NK-92 (cell line): Measurements from ENCODE around the gene ANP32A.
A peak's percentile ranks its signal among the peaks of the same experiment; 100 is the strongest.
"Not testable (repeated sequence)": the region's sequence is repeated elsewhere in the genome, so short reads cannot be mapped to it uniquely, and the experiment has no call there.

ENCODE experiments used
- DNase-seq: peaks from one replicate; lab custom pipeline; 2025; ENCODE audit not compliant: unreplicated experiment; lab: John Stamatoyannopoulos, UW

The ANP32A gene

DNA sequence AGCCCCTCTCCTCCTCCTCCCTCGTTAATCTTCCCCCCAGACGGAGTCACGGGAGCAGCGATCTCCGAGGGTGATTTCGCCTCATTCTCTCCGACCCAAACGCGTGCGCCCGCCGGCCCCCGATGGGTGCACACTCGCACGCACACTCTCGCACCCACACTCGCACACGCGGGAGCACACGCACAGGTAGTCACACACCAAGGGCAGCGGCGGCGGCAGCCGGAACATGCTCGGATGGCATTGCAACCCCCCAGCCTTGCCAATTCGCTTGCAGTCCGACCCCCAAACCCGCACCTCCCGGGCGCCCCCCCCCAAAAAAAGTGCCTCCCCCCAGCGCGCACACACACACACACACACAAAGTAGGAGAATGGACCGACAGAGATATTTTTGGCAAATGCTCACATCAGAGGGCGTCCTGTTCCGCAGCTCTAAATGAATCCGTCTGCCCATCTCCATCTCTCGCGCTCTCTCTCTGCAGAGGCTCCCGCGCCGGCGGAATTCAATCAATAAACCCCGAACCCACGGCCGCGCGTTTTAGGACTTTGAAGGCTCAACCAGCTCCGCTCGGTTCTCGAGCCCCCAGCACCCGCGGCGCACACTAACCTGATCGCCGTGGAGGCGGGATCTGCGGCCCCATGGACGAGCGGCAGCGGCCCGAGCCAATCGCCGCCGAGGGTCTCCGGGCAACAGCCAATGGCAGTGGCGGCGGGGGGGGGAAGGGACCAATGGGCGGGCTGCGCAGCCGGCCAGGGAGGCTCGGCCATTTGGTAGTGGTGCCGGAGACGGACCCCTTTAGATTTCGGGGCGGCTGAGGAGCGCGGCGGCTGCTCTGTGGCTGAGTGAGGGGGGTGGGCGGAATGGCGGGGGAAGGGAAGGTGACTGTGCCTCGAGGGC lies at the start of gene ANP32A:
Gene ANP32A, minus strand, starts transcription at position 601 of the 895 bp plus-strand sequence. Its CDS starts 144 bp downstream, at position 457.
- DNase-seq = peak; percentile 51

GRCh38 chr15:68868296-68868695 lies 47.6 kb upstream of the ANP32A start:
- DNase-seq = no peak

GRCh38 chr15:68862415-68862814 lies 41.7 kb upstream of the ANP32A start:
- DNase-seq = no peak

DNA sequence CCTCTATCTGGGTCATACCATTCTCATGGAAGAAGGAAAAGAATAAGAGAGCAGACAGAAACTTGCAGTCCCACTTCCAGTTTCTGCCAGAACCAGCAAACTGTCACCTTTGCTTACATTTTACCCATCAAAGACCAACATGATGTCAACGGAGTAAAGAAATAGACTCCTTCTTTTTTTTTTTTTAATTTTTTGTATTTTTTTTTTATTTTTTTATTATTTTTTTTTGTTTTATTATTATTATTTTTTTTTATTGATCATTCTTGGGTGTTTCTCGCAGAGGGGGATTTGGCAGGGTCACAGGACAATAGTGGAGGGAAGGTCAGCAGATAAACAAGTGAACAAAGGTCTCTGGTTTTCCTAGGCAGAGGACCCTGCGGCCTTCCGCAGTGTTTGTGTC lies 38.0 kb upstream of the ANP32A start:
- DNase-seq = not testable (repeated sequence)

DNA sequence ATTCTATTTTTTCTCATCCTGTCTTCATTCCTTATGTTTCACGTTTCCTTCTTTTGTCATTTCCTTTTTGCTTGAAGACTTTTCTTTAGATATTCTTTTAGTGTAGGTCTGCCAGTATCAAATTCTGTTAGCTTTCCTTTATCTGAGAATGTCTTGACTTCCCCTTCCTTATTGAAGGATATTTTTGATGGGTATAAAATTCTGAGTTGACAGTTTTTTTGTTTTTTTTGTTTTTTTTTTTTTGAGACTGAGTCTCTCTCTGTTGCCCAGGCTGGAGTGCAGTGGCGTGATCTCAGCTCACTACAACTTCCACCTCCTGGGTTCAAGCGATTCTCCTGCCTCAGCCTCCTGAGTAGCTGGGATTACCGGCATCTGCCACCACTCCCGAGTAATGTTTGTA lies 36.7 kb upstream of the ANP32A start:
- not testable (repeated sequence) for DNase-seq

DNA sequence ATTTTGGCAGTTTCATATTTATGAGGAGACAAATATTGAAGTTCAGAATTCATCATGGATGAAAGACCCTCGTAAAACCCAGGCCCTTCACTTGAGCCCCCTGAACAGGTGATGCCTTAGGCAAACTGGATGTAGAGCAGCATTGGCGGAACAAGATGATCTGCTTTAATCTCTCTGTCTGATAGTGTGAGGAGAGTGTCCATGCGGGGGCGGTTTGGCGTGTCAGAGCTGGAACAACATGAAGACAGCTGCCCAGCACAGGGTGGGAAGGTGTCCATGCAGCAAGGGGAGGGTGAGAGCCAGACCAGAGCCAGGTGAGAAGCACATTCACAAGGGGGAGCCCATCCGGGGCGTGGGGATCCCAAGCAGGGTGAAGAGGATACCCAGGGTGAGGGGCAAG lies 31.8 kb upstream of the ANP32A start:
- DNase-seq = no peak

GRCh38 chr15:68851971-68852370 lies 31.3 kb upstream of the ANP32A start:
- DNase-seq = no peak

- no peak for DNase-seq
Measured at GRCh38 chr15:68849497-68849896, 28.8 kb upstream of the ANP32A start.

DNA sequence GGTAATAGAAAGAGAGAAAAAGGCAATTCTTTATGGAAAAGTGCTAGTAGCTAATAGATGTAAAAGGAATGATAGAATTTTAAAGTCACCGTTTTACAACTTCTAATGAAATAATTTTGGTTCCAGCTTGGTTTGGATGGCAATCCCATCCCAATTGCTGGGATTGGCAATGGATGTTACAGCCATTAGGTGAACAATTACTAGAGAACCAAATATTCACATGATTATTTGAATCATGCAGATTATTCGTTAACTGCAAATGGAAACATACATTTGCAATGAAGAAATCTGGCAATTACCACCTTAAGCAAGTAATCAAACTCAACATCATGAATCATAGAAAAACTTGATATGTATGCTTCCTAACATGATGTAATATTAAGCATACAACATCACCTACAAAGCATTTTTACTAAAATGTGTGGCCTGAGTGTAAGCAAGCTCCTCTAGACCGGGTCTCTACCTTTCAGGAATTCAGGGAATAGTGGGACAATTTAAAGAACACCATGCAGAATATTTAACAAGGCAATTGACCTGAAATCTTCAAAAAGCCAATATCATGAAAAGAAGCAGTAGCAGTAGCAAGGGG lies 26.2 kb upstream of the ANP32A start:
- DNase-seq = no peak

GRCh38 chr15:68844856-68845550 lies 24.3 kb upstream of the ANP32A start:
- no peak for DNase-seq

DNA sequence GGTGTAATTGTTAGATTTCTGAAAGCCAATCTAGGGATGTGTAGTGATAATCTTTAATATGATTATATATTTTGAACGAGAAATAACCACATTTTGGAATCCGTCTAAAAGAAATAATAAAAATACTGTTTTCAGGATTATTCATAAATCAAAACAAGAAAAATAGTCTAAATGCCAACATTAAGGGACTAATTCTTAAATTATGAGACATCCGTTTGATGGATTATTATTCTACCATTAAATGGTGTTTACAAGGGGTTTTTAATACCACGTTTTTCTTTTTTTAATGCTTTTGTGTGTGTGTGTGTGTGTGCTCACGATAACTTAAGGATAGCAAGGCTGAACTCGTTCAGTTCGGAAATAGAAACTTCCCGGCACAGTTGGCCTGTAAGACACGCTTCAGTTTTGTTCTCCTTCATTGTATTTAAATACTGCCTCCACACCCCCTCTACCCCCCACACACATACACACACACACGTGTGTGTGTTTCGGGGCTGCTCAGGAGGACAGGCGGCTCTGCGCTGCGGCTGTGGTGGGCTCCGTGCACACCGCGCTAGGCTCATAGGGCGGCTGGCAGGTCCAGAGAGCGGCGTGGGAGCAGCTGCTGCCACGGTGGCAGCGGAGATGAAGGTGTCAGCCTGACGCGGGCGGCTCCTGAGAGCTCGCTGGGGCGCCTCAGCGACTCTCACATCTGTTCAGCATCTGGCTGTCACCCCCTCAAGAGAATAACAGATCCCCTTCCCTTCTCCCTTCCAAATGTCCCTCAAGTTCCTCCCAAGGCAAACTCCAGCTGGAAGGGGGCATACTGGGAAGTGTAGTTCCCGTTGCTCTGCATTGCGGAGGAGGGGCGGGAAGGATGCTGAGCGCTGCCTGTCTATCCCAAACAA lies 23.0 kb upstream of the ANP32A start:
- no peak for DNase-seq

DNA sequence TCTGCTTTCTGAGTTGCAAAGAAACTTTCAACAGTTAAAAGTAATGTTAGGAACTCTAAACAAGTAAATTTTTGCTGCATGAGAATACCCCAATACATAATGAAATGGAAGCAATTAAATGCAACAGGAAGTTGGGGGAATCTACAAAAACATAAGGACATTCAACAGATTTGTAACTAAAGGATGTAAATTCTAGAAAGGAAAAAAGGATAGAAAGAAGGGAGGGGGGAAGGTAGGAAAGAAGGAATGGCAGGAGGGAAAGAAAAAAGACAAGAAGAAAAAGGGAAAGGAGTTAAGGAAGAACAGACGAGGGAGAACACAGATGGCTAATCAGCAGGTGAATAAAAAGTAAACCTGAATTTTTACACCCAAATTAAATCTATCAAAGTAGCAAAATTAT lies 22.3 kb upstream of the ANP32A start:
- DNase-seq = no peak

DNA sequence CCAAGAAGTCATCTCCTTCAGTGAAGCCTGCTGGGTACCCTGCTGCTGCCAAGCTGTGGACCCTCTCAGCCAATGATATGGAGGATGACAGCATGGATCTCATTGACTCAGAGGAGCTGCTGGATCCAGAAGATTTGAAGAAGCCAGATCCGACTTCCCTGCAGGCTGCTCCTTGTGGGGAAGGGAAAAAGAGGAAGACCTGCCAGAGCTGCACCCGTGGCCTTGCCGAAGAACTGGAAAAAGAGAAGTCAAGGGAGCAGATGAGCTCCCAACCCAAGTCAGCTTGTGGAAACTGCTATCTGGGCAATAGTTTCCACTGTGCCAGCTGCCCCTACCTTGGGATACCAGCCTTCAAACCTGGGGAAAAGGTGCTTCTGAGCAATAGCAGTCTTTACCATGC lies 13.7 kb upstream of the ANP32A start:
- DNase-seq = no peak

DNA sequence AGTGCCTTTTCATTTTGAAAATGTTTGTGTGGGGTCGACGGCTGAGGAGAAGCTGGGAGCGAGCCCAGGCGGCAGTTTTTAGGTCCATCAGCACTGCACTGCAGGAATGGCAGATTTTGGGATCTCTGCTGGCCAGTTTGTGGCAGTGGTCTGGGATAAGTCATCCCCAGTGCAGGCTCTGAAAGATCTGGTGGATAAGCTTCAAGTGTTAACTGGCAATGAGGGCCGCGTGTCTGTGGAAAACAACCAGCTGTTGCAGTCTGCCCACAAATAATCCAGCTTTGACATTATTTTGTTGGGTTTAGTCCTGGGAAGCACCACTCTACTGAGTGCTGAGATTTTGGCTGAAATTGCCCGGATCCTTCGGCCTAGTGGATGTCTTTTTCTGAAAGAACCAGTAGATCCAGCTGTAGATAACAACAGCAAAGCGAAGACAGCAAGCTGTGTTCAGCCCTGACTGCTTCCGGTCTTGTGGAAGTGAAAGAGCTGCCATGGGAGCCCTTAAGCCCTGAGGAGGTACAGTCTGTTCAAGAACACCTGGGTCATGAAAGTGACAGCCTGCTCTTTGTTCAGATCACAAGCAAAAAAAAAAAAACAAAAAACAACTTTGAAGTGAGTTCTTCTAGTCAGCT lies 13.1 kb upstream of the ANP32A start:
- DNase-seq = no peak

DNA sequence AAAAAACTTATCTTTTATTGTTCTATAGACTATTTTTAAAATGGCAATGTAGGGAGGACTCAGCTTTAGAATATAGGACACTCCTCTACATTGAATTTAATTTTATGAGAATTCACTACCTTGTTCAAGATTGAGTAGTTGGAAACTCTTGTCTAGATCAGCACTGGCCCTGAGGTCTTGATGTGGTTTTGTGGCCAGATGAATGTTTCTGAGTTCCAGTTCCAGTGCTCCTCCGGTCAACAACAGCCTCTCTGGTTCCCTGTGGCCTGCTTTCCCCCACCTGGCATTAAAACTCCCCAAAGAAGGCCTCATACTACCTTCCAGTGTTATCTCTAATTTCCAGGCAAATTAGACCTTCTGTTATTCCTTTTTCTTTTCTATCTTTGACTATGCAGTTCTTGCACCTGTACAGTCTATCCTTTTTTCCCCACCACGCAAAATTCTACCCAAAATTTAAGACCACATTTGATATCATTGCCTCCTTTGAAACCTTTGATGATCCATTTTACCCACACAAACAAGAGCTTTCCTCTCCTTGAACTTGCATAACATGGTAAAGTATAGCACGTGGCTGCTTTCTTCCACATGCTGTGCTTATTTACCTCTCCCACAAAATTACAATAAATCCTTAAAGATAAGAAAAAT lies 9.6 kb upstream of the ANP32A start:
- DNase-seq = no peak

DNA sequence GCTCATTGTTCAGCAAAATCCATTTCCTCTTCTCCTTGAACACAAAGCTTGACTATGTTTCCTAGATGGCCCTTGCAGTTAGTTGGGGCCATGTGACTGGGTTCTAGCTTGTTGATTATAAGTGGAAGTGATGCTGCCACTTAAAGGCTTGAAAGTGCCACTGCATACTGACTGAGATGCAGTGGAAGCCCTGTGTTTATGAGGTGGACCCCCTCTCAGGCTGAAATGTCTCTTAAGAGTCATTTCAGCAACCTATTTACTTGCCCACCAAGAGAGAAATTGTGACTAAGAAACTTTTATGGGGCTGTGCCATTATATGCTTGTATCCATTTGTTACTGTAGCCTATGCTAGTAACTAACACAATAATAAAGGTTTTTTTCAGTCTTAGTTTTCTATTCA lies 8.4 kb upstream of the ANP32A start:
- no peak for DNase-seq

DNA sequence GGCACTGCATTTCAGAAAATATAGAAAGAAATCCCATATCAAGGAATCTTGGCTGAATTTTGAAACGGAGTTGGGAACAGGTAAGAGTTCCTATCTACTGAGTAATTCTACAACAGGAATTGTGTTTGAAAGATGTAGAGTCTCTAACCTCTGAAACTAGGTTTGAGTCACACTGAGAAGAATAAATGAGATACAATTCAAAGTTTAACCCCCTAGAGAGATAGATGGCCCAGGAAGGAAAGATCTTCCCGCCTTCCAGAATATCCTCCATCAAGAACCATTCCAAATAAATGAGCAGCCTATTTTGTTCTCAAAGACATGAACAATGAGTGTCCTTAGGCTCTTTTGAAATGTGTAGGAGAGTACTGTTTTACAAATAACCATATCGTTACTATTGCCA lies 2.9 kb upstream of the ANP32A start:
- no peak for DNase-seq

DNA sequence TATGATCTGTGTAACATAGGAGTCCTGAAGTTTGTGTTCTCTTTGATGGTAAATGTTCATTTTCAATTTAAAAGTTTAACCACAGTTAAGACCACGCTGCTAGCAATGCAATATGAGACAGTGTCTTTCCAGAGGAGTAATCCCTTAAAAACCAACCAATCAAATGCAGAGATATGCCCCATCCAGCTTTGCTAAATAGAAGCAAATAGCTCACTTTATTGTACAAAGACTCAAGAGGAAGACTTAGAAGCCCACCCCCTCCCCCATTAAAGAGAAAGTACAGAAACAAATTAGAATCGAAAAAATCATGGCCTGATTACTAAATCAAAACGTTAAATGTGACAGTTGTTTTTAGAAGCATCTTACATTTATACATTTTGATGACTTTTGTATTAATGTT lies 2.1 kb upstream of the ANP32A start:
- no peak for DNase-seq

DNA sequence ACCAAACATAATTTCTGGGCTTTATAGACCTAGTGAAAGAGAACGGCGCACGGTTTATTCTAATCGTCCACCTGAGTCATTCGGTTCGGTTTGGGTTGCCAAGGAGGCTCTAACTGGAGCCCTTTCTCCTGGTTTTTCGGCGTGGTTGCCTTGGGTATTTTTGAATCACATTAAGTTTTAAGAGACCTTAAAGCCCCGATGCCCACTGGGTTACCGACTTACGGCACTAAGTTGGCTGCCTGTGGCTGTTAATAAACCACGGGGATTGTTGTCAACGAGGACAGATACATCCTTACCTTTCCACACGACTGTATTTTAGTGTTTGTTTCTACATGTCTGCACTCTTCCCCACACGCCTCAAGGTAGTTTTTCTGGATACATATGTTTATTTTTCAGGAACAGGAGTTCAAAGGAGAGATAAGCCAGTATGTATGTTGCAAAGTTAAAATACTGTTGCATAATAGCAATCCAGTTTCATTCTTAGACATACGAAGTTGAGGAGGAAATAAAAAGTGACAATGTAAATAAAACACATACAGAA lies 1.2 kb upstream of the ANP32A start:
- DNase-seq = no peak
